Measurements from ENCODE around the gene DPP7. TPM values are rescaled to one million over a fixed set of nuclear protein-coding genes. Genes with fewer than 3 reads are reported as not detected.
A peak's percentile ranks its signal among the peaks of the same experiment; 100 is the strongest.

Gene DPP7
- total RNA-seq, 2 experiments from 2014 or later = 344 to 349 TPM

DNA sequence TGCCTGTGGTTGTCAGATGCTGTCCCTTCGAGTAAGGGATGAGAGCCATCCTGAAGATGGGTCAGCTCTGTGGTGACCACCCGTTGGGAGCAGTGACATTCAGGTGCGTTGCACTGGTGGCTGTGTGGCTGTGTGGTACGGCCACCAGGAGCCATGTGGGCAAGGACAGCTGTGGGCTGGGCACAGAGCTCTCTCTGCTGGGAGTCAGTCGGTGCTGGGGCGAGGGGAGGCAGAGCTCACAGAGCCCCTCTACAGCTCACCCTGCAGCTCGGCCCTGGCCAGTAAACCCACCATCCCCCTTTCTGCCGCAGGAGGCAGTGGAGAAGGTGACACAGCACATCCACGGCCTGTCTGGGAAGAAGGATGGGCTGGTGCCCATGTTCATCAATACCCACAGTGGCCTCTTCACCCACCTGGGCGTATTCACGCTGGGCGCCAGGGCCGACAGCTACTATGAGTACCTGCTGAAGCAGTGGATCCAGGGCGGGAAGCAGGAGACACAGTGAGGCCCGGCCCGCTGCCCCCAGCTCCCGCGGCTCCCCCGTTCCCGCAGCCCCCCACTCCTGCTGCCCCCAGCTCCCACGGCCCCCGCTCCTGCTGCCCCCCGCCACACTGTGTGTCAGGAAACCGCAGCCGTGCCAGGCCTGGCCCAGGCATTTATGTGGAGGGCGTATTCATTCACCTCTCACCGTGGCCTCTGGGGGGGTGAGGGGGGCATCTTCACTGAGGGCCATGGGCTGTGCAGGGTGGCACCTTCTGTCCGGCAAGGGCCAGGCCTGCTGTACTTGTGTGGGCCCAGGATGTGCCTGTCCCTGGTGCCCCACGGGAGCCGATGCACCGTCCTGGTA lies 8.5 kb downstream of the DPP7 start:
- Mint-ChIP-seq H3K4me3 (no peak overlapping the region), H3K27ac (no peak overlapping the region), H3K4me1 (ENCODE audit: low read depth) (no peaks in the 10 kb centered on the region), H3K36me3 (ENCODE audit: low read depth) (peaks cover 14% of the 10 kb centered on the region), H3K9me3 (no peaks in the 10 kb centered on the region), H3K27me3 (no peaks in the 10 kb centered on the region)
- TF ChIP-seq, protein P1, sequence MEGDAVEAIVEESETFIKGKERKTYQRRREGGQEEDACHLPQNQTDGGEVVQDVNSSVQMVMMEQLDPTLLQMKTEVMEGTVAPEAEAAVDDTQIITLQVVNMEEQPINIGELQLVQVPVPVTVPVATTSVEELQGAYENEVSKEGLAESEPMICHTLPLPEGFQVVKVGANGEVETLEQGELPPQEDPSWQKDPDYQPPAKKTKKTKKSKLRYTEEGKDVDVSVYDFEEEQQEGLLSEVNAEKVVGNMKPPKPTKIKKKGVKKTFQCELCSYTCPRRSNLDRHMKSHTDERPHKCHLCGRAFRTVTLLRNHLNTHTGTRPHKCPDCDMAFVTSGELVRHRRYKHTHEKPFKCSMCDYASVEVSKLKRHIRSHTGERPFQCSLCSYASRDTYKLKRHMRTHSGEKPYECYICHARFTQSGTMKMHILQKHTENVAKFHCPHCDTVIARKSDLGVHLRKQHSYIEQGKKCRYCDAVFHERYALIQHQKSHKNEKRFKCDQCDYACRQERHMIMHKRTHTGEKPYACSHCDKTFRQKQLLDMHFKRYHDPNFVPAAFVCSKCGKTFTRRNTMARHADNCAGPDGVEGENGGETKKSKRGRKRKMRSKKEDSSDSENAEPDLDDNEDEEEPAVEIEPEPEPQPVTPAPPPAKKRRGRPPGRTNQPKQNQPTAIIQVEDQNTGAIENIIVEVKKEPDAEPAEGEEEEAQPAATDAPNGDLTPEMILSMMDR (IDR thresholded peaks at IDR 0.05) = no peak
- ChIA-PET POLR2A (interaction anchor here (1.3 kb wide), 1 partner anchor 24 kb away, joined by 3 read pairs; no protein-coding TSS in a partner anchor), CTCF (no interaction called here)
- DNase-seq = no peak
- no peaks in the 10 kb centered on the region for H3K4me1 ChIP-seq (ENCODE audit: insufficient read depth, low read length)
- no peak overlapping the region for H3K4me3 ChIP-seq (ENCODE audit: low read length)
- intact Hi-C loops (cut with DNase I, micrococcal nuclease) = no loop called here
- ATAC-seq (ENCODE audit: poor library complexity) = no peak
- H3K9me3 ChIP-seq (ENCODE audit: control insufficient read depth in 1 of 2, insufficient read depth in 1 of 2, low read length in 2 of 2) = no peaks in the 10 kb centered on the region
- H3K27ac ChIP-seq (ENCODE audit: low read depth in 1 of 2, low read length in 2 of 2) = no peak overlapping the region
- peaks cover 97% of the 10 kb centered on the region for H3K36me3 ChIP-seq (ENCODE audit: insufficient read depth, low read length)
- H3K27me3 ChIP-seq (ENCODE audit: control insufficient read depth in 1 of 2, insufficient read depth in 2 of 2, low read length in 2 of 2) = no peaks in the 10 kb centered on the region

GRCh38 chr9:137103206-137103999 lies 11.1 kb downstream of the DPP7 start:
- intact Hi-C loops (cut with DNase I, micrococcal nuclease) = no loop called here
- ChIA-PET CTCF (no interaction called here), POLR2A (interaction anchor here (1.9 kb wide), 1 partner anchor 8 kb away, joined by 5 read pairs; no protein-coding TSS in a partner anchor)
- Mint-ChIP-seq H3K27ac (no peak overlapping the region), H3K4me1 (ENCODE audit: low read depth) (no peaks in the 10 kb centered on the region), H3K36me3 (ENCODE audit: low read depth) (peaks cover 16% of the 10 kb centered on the region), H3K27me3 (no peaks in the 10 kb centered on the region), H3K9me3 (no peaks in the 10 kb centered on the region), H3K4me3 (no peak overlapping the region)
- no peaks in the 10 kb centered on the region for H3K4me1 ChIP-seq (ENCODE audit: insufficient read depth, low read length)
- no peak overlapping the region for H3K4me3 ChIP-seq (ENCODE audit: low read length)
- ATAC-seq (ENCODE audit: poor library complexity) = no peak
- no peaks in the 10 kb centered on the region for H3K27me3 ChIP-seq (ENCODE audit: control insufficient read depth in 1 of 2, insufficient read depth in 2 of 2, low read length in 2 of 2)
- DNase-seq = no peak
- TF ChIP-seq, protein P1 (IDR thresholded peaks at IDR 0.05) = no peak
- no peaks in the 10 kb centered on the region for H3K9me3 ChIP-seq (ENCODE audit: control insufficient read depth in 1 of 2, insufficient read depth in 1 of 2, low read length in 2 of 2)
- no peak overlapping the region for H3K27ac ChIP-seq (ENCODE audit: low read depth in 1 of 2, low read length in 2 of 2)
- H3K36me3 ChIP-seq (ENCODE audit: insufficient read depth, low read length) = peaks cover 96% of the 10 kb centered on the region

DNA sequence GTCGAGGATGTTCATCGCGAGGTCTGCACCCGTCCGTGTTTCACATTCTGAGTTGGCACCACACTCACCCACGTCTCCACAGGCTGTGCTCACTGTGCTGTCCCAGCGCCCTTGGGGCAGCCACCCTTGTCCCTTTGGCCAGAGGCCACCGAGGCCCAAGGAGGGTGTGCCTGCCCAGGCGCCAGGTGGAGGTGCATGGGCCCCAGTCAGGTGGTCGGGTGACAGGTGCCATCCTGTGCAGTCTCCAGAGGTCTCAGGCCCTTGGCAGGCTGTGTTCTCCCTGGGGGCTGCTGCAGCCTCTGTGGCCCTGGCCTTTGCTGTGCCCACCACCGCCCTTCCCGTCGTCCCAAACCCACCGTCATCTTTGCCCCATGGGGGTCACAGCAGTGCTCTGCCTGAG lies 15.3 kb downstream of the DPP7 start:
- Histone ChIP-seq H3K27ac (ENCODE audit: low read depth in 1 of 2, low read length in 2 of 2) (no peak overlapping the region), H3K4me1 (ENCODE audit: insufficient read depth, low read length) (peaks cover 28% of the 10 kb centered on the region), H3K36me3 (ENCODE audit: insufficient read depth, low read length) (peaks cover 69% of the 10 kb centered on the region), H3K4me3 (ENCODE audit: low read length) (no peak overlapping the region), H3K27me3 (ENCODE audit: control insufficient read depth in 1 of 2, insufficient read depth in 2 of 2, low read length in 2 of 2) (no peaks in the 10 kb centered on the region), H3K9me3 (ENCODE audit: control insufficient read depth in 1 of 2, insufficient read depth in 1 of 2, low read length in 2 of 2) (no peaks in the 10 kb centered on the region)
- DNase-seq (no peak), ATAC-seq (ENCODE audit: poor library complexity) (no peak)
- TF ChIP-seq, protein P1 (IDR thresholded peaks at IDR 0.05) = no peak
- ChIA-PET POLR2A (no interaction called here), CTCF (no interaction called here)
- Mint-ChIP-seq H3K4me1 (ENCODE audit: low read depth) (peaks cover 18% of the 10 kb centered on the region), H3K27me3 (no peaks in the 10 kb centered on the region), H3K36me3 (ENCODE audit: low read depth) (peaks cover 37% of the 10 kb centered on the region), H3K4me3 (peak overlapping the region; percentile 30), H3K9me3 (no peaks in the 10 kb centered on the region), H3K27ac (peak overlapping the region; percentile 56)
- intact Hi-C loops (cut with DNase I, micrococcal nuclease) = loop anchor here in 1 of 2 experiments (10.0 kb wide), 1 partner anchor 506 kb away; the partner anchor contains the start of gene ARRDC1

Measured in CD4-positive, alpha-beta T cell (primary cell).